Astrocyte (in vitro differentiated cells and primary cell): ENCODE measurements around the gene CACNA1H. TPM values are rescaled to one million over a fixed set of nuclear protein-coding genes. Genes with fewer than 3 reads are reported as not detected.
A peak's percentile ranks its signal among the peaks of the same experiment; 100 is the strongest.

ENCODE experiments used
- DNase-seq: peaks from one replicate; pipeline ENCODE4 v3.0.0-alpha.2; 2010; ENCODE audit warnings: low read depth
- FAIRE-seq: peaks from 2 replicates; lab custom pipeline; 2011; peaks lifted over from hg19 to GRCh38; lab: Jason Lieb, UNC
- H2AFZ ChIP-seq: 2 replicates; pipeline ENCODE4 v1.6.0; 2012; ENCODE audit warnings: low read depth, low read length, inconsistent platforms
- H3K27ac ChIP-seq: 2 replicates; pipeline ENCODE4 v1.5.1; 2011; ENCODE audit warnings: low read depth, low read length, inconsistent platforms
- H3K27me3 ChIP-seq: 2 replicates; pipeline ENCODE4 v1.6.0; 2011; ENCODE audit warnings: low read length, inconsistent platforms; ENCODE audit not compliant: insufficient read depth
- H3K36me3 ChIP-seq: 2 replicates; pipeline ENCODE4 v1.5.1; 2011; ENCODE audit warnings: low read length, inconsistent platforms; ENCODE audit not compliant: insufficient read depth
- H3K4me1 ChIP-seq: 2 replicates; pipeline ENCODE4 v1.5.1; 2011; ENCODE audit warnings: low read length, inconsistent platforms; ENCODE audit not compliant: insufficient read depth
- H3K4me2 ChIP-seq: 2 replicates; pipeline ENCODE4 v1.6.0; 2012; ENCODE audit warnings: low read length, inconsistent platforms
- H3K4me3 ChIP-seq: 2 replicates; pipeline ENCODE4 v1.5.1; 2011; ENCODE audit warnings: low read depth, mild to moderate bottlenecking, low read length, inconsistent platforms; ENCODE audit not compliant: insufficient read depth
- H3K79me2 ChIP-seq: 2 replicates; pipeline ENCODE4 v1.6.0; 2012; ENCODE audit warnings: mild to moderate bottlenecking, low read length, inconsistent platforms; ENCODE audit not compliant: insufficient read depth
- H3K9ac ChIP-seq: 2 replicates; pipeline ENCODE4 v1.6.0; 2012; ENCODE audit warnings: mild to moderate bottlenecking, low read length, inconsistent platforms
- H3K9me3 ChIP-seq: 2 replicates; pipeline ENCODE4 v1.5.1; 2012; ENCODE audit warnings: low read depth, mild to moderate bottlenecking, low read length, inconsistent platforms; ENCODE audit not compliant: insufficient read depth
- H4K20me1 ChIP-seq: 2 replicates; pipeline ENCODE4 v1.6.0; 2012; ENCODE audit warnings: low read length, inconsistent platforms; ENCODE audit not compliant: insufficient read depth
- H3K27ac Mint-ChIP-seq: one replicate; pipeline ENCODE4 v1.8.0; 2021; ENCODE audit warnings: mild to moderate bottlenecking, mixed read lengths; ENCODE audit not compliant: unreplicated experiment
- H3K27me3 Mint-ChIP-seq: one replicate; pipeline ENCODE4 v1.8.0; 2021; ENCODE audit warnings: low read depth, mixed read lengths; ENCODE audit not compliant: unreplicated experiment
- H3K36me3 Mint-ChIP-seq: one replicate; pipeline ENCODE4 v1.8.0; 2021; ENCODE audit warnings: low read depth, mixed read lengths; ENCODE audit not compliant: unreplicated experiment
- H3K4me1 Mint-ChIP-seq: one replicate; pipeline ENCODE4 v1.8.0; 2021; ENCODE audit warnings: low read depth, mixed read lengths; ENCODE audit not compliant: unreplicated experiment
- H3K4me3 Mint-ChIP-seq: one replicate; pipeline ENCODE4 v1.8.0; 2021; ENCODE audit warnings: mild to moderate bottlenecking, moderate library complexity, mixed read lengths; ENCODE audit not compliant: unreplicated experiment
- H3K9me3 Mint-ChIP-seq: one replicate; pipeline ENCODE4 v1.8.0; 2021; ENCODE audit warnings: mild to moderate bottlenecking, mixed read lengths; ENCODE audit not compliant: unreplicated experiment
- CTCF ChIP-seq: IDR thresholded peaks from 2 replicates; pipeline ENCODE4 v1.5.1; 2011; ENCODE audit warnings: low read depth, mild to moderate bottlenecking, inconsistent platforms, low read length, moderate library complexity; ENCODE audit not compliant: insufficient read depth
- EZH2 ChIP-seq: IDR thresholded peaks from 2 replicates; pipeline ENCODE4 v1.6.1; 2012; ENCODE audit warnings: mild to moderate bottlenecking, low read length, inconsistent platforms; ENCODE audit not compliant: insufficient read depth
- total RNA-seq: library from RNA; stranded (reverse); gene quantifications from 2 replicates; pipeline ENCODE4 v1.2.1, GENCODE V29; 2021

CACNA1H gene
- total RNA-seq, 1 donor from 2014 or later = 21.7 TPM

- H3K4me1 ChIP-seq = peaks cover 37% of the 10 kb centered on the region
- Mint-ChIP-seq H3K4me3 (peak overlapping the region; percentile 57), H3K27ac (no peak overlapping the region), H3K4me1 (no peaks in the 10 kb centered on the region), H3K27me3 (peaks cover 2% of the 10 kb centered on the region), H3K9me3 (no peaks in the 10 kb centered on the region), H3K36me3 (peaks cover 2% of the 10 kb centered on the region)
- no peak overlapping the region for H2AFZ ChIP-seq
- no peaks in the 10 kb centered on the region for H3K9me3 ChIP-seq
- H3K4me2 ChIP-seq = peak overlapping the region; percentile 81
- peaks cover 18% of the 10 kb centered on the region for H3K79me2 ChIP-seq
- H3K27ac ChIP-seq = no peak overlapping the region
- no peak for DNase-seq
- H3K36me3 ChIP-seq = no peaks in the 10 kb centered on the region
- peaks cover 49% of the 10 kb centered on the region for H4K20me1 ChIP-seq
- no peak for FAIRE-seq
- H3K27me3 ChIP-seq = no peaks in the 10 kb centered on the region
- no peak overlapping the region for H3K4me3 ChIP-seq
- no peak overlapping the region for H3K9ac ChIP-seq
- TF ChIP-seq EZH2 (no peak), CTCF (no peak)
Observed at GRCh38 chr16:1155353-1156054, 2.6 kb downstream of the CACNA1H start.

- Histone ChIP-seq H3K4me2 (no peak overlapping the region), H3K79me2 (peaks cover 18% of the 10 kb centered on the region), H4K20me1 (peaks cover 55% of the 10 kb centered on the region), H3K27me3 (no peaks in the 10 kb centered on the region), H3K4me3 (no peak overlapping the region), H3K27ac (no peak overlapping the region), H3K36me3 (no peaks in the 10 kb centered on the region), H3K4me1 (peaks cover 39% of the 10 kb centered on the region), H3K9me3 (no peaks in the 10 kb centered on the region), H3K9ac (no peak overlapping the region), H2AFZ (no peak overlapping the region)
- H3K9me3 Mint-ChIP-seq = no peaks in the 10 kb centered on the region
- H3K36me3 Mint-ChIP-seq = peaks cover 2% of the 10 kb centered on the region
- FAIRE-seq (no peak), DNase-seq (no peak)
- no peaks in the 10 kb centered on the region for H3K4me1 Mint-ChIP-seq
- H3K4me3 Mint-ChIP-seq = no peak overlapping the region
- H3K27ac Mint-ChIP-seq = no peak overlapping the region
- H3K27me3 Mint-ChIP-seq = no peaks in the 10 kb centered on the region
- no peak for TF ChIP-seq CTCF
- TF ChIP-seq EZH2 = no peak
Observed at GRCh38 chr16:1156055-1156982, 3.4 kb downstream of the CACNA1H start.
